Femur (tissue), 1 donor: ENCODE data around the gene SPTBN4.

Experiments
- DNase-seq: peaks from one replicate; pipeline ENCODE4 v3.0.0-alpha.2; 2017

Gene SPTBN4

GRCh38 chr19:40567750-40568494 lies 101.1 kb downstream of the SPTBN4 start:
- DNase-seq = no peak

- peak; percentile 97 for DNase-seq
These were observed 103.7 kb downstream of the SPTBN4 start for GRCh38 chr19:40570313-40571004.

DNA sequence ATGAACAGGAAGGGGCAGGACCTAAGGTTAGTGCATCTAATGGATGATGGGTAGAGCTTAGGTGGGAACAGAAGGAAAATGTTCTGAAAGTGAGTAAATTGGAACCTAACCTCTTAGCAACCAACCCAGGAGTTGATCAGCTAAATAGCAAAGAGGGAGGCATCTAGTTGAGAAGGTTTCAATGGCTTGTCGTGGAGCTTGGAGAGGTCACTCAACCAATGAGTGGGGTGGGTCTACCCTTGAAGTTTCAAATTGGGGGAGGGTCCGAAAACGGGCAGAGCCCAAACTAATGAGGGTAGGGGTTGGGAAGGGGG lies 104.2 kb downstream of the SPTBN4 start:
- DNase-seq = no peak

DNA sequence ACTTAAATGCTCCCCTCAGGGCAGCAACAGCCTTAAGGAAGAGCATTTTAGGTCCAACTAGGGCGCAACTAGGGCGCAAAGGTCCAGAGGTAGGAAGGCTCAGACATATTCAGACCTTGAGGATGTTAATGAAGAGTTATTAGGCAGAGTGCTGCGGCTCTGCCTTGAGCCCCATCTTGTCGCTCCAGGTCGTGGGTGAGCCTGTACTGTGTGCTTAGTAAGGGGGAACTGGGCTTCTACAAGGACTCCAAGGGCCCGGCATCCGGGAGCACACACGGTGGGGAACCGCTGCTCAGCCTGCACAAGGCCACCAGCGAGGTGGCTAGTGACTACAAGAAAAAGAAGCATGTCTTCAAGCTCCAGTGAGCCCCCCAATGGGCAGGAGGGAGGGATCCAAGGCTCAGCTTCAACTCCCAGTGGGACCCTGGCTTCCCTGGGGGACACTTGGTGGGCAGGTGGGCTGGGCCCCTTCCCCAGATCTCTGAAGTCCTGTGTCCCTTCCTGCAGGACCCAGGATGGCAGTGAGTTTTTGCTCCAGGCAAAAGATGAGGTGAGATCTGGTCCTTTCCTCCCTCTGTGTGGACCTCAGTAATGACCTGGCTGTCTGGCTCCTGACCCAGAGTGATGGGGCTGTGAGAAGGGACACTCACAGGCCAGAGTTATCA lies 105.2 kb downstream of the SPTBN4 start:
- DNase-seq = no peak

- no peak for DNase-seq
These were observed 108.5 kb downstream of the SPTBN4 start for GRCh38 chr19:40575326-40575725.

DNA sequence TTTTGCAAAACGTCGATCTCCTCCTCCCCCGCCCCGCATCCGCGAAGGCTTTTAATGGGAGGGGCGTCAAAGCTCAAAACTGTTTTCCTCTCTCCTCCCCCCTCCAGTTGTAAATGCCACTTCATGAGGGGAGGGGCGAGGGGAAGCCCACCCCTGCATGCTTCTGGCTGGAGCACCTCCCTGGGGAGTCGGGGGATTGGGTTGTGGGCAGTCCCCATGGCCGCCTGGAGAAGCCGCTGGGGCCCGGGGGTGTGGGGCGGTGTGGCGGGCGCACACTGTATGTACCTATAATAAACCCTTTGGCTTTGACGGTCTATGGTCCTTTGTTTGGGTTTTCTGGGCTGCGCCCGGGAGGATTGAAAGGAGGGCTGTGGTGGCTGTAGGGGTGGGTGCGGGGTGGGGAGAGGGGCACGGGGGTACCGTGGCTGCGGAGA lies 109.4 kb downstream of the SPTBN4 start:
- DNase-seq = peak; percentile 50

GRCh38 chr19:40576585-40577451 lies 110.0 kb downstream of the SPTBN4 start, which contains the start of gene SHKBP1:
Gene SHKBP1 (plus strand): TSS chr19:40576873. CDS start chr19:40576900, 27 bp downstream.
- peak; percentile 97 for DNase-seq

DNA sequence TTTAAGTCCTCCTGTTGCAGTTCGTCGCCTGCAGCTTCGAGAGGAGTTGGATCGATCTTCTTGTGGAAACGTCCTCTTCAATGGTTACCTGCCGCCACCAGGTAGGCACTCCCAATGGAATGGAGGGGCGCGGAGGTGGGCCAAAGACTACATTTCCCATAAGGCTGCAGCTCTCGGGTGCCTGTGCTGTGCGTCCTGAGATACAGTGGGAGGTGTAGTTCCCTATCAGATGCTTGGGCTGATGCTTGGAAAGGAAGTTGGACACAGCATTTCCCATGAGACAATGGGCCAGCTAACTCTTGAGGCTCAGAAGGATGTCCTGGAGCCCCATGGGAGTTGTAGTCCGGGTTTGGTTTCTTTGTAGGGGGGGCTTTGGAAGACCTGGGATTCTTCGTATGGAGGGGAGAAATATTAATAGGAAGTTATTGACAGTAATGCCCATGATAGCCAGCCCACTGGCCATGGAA lies 111.7 kb downstream of the SPTBN4 start:
- no peak for DNase-seq

DNA sequence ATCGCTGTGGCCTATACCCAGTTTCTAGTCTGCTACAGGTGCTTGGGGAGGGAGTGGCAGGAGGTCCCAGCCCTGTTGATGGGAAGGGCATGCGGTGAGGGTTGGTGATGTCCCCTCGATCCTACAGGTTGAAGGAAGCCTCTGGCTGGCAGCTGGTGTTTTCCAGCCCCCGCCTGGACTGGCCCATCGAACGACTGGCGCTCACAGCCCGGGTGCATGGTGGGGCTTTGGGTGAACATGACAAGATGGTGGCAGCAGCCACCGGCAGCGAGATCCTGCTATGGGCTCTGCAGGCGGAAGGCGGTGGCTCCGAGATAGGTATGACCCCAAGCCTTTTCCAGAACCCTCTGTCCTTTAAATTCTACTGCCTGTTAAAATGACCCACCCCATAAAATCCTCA lies 113.8 kb downstream of the SPTBN4 start:
- DNase-seq = no peak

DNA sequence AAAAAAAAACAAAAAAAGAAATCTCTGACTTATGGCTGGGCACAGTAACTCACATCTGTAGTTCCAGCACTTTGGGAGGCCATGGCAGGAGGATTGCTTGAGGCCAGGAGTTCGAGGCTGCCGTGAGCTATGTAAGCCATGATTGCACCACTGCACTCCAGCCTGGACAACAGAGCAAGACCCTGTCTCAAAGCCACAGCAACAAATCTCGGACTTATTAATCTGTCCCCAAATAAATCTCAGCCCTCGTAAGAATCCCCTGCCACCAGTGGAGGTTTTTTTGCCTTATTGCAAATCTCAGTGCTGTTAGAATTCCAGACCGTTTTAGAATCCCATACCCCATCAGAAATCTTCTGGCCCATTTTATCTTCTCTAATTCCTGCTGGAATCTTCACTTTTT lies 114.7 kb downstream of the SPTBN4 start:
- no peak for DNase-seq

- no peak for DNase-seq
These were observed 115.7 kb downstream of the SPTBN4 start for GRCh38 chr19:40582467-40582866.

DNA sequence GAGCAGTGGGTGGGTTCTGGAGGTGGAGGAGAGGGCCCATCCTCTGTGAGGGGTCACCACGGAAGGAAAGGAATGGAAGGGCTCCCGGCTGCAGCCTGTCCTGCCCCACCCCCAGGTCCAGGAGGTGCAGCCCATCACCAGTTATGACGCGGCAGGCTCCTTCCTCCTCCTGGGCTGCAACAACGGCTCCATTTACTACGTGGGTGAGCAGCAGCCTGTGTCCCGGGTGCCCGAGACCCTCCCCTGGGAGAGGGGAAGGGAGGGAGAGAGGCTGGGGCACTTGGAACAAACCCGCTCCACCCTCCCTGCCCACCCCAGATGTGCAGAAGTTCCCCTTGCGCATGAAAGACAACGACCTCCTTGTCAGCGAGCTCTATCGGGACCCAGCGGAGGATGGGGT lies 116.5 kb downstream of the SPTBN4 start:
- DNase-seq = no peak

DNA sequence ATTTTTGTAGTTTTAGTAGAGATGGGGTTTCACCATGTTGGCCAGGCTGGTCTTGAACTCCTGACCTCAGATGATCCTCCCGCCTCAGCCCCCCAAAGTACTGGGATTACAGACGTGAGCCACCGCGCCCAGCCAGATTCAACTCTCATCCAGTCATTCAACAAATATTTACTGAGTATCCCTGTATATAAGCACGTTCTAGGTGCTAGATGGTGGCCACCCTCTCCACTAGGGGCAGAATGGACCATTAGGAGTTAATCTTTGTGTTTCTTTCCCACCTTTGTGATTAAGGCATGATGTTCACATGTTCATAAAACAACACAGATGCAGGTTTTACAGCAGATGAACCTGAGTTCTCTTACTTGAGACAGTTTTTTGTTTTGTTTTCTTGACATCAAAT lies 117.2 kb downstream of the SPTBN4 start:
- DNase-seq = no peak

GRCh38 chr19:40585241-40585981 lies 118.6 kb downstream of the SPTBN4 start:
- DNase-seq = no peak

DNA sequence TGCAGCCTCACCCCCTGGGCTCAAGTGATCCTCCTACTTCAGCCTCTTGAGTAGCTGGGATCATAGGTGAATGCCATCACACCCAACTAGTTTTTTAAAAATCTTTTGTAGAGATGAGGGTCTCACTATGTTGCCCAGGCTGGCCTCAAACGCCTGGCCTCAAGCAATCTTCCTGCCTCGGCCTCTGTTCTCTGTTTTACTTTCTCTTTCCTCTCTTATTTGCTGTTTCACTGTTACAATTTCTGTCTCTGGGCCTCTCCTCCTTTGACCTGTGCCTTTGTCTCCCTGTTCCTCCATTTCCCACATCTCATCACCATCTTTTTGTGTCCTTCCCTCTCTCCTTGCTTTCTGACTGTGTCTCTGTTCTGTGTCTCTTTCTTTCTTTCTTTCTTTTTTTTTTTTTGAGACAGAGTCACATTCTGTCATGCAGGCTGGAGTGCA lies 119.2 kb downstream of the SPTBN4 start:
- no peak for DNase-seq

DNA sequence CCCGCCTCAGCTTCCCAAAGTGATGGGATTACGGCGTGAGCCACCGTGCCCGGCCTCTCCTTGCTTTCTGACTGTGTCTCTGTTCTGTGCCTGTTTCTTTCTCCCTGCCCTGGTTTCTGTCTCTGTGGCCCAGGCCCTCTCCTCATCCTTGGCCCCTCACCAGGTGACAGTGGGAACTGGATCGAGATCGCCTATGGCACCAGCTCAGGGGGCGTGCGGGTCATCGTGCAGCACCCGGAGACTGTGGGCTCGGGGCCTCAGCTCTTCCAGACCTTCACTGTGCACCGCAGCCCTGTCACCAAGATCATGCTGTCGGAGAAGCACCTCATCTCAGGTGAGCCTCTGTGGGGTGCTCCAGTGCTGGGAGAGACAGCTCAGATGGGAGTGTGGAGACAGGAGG lies 119.8 kb downstream of the SPTBN4 start:
- no peak for DNase-seq

- DNase-seq = no peak
These were observed 121.5 kb downstream of the SPTBN4 start for GRCh38 chr19:40588110-40588854.

DNA sequence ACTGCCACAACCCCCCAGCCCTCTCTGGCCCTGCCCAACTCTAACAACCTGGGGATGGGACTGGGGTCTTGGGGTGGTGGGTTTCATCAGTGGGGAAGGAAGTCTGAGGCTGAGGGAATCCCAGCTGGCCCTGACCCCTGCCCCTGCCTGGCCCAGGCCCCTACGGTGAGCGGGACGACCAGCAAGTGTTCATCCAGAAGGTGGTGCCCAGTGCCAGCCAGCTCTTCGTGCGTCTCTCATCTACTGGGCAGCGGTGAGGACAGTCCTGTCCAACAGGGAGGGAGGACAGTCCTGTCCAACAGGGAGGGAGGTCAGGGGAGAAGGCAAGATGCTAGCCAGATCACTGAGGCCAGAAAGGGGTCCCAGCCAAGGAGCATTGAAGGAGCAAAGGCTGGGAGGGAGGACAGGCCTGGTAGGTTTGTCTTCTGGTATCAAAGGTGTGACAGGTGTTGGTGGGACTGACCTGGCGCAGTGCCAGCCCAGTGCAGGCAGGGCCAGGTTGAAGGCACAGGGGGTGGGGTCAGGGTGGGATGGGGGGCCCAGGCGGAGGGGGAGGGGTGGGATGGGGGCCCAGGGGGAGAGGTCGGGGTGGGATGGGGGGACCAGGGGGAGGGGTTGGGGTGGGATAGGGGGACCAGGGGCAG lies 122.2 kb downstream of the SPTBN4 start:
- no peak for DNase-seq

- no peak for DNase-seq
These were observed 123.0 kb downstream of the SPTBN4 start for GRCh38 chr19:40589591-40590429.
